ENCODE measurements around the gene CDHR5. TPM values are rescaled to one million over a fixed set of nuclear protein-coding genes. Genes with fewer than 3 reads are reported as not detected.

The CDHR5 gene
- total RNA-seq, 1 donor from 2014 or later: not detected

GRCh38 chr11:641806-642370, 17.1 kb upstream of the CDHR5 start:
- intact Hi-C loops (cut with DNase I): no loop called here
- Histone ChIP-seq H3K27me3 (ENCODE audit: low read depth) (peaks cover 22% of the 10 kb centered on the region), H3K4me3 (no peak overlapping the region), H3K4me1 (peaks cover 12% of the 10 kb centered on the region), H3K9me3 (no peaks in the 10 kb centered on the region), H3K27ac (no peak overlapping the region), H3K36me3 (peaks cover 27% of the 10 kb centered on the region)
- no peak for DNase-seq
- no peak for ATAC-seq
- TF ChIP-seq, protein P1, sequence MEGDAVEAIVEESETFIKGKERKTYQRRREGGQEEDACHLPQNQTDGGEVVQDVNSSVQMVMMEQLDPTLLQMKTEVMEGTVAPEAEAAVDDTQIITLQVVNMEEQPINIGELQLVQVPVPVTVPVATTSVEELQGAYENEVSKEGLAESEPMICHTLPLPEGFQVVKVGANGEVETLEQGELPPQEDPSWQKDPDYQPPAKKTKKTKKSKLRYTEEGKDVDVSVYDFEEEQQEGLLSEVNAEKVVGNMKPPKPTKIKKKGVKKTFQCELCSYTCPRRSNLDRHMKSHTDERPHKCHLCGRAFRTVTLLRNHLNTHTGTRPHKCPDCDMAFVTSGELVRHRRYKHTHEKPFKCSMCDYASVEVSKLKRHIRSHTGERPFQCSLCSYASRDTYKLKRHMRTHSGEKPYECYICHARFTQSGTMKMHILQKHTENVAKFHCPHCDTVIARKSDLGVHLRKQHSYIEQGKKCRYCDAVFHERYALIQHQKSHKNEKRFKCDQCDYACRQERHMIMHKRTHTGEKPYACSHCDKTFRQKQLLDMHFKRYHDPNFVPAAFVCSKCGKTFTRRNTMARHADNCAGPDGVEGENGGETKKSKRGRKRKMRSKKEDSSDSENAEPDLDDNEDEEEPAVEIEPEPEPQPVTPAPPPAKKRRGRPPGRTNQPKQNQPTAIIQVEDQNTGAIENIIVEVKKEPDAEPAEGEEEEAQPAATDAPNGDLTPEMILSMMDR (IDR thresholded peaks at IDR 0.05): no peak

DNA sequence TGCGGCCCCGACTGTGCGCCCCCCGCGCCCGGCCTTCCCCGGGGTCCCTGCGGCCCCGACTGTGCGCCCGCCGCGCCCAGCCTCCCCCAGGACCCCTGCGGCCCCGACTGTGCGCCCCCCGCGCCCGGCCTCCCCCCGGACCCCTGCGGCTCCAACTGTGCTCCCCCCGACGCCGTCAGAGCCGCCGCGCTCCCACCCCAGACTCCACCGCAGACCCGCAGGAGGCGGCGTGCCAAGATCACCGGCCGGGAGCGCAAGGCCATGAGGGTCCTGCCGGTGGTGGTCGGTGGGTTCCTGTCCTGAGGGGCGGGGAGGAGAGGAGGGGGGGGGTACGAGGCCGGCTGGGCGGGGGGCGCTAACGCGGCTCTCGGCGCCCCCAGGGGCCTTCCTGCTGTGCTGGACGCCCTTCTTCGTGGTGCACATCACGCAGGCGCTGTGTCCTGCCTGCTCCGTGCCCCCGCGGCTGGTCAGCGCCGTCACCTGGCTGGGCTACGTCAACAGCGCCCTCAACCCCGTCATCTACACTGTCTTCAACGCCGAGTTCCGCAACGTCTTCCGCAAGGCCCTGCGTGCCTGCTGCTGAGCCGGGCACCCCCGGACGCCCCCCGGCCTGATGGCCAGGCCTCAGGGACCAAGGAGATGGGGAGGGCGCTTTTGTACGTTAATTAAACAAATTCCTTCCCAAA, 15.4 kb upstream of the CDHR5 start:
- no peak overlapping the region for H3K4me3 ChIP-seq
- DNase-seq (no peak), ATAC-seq (no peak)
- peaks cover 22% of the 10 kb centered on the region for H3K36me3 ChIP-seq
- no peak overlapping the region for H3K27ac ChIP-seq
- intact Hi-C loops (cut with DNase I): no loop called here
- H3K4me1 ChIP-seq: peaks cover 16% of the 10 kb centered on the region
- TF ChIP-seq, protein P1 (IDR thresholded peaks at IDR 0.05): no peak
- peaks cover 32% of the 10 kb centered on the region for H3K27me3 ChIP-seq (ENCODE audit: low read depth)
- no peaks in the 10 kb centered on the region for H3K9me3 ChIP-seq

DNA sequence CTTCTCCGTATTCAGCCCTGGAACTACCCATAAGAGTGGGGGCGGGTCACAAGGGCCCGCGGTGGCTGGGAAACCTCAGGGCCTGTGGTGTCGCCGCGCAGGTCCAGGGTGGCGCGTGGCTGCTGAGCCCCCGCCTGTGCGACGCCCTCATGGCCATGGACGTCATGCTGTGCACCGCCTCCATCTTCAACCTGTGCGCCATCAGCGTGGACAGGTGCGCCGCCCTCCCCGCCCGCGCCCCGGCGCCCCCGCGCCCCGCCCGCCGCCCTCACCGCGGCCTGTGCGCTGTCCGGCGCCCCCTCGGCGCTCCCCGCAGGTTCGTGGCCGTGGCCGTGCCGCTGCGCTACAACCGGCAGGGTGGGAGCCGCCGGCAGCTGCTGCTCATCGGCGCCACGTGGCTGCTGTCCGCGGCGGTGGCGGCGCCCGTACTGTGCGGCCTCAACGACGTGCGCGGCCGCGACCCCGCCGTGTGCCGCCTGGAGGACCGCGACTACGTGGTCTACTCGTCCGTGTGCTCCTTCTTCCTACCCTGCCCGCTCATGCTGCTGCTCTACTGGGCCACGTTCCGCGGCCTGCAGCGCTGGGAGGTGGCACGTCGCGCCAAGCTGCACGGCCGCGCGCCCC, 14.7 kb upstream of the CDHR5 start:
- DNase-seq: no peak
- H3K4me3 ChIP-seq: no peak overlapping the region
- intact Hi-C loops (cut with DNase I): no loop called here

DNA sequence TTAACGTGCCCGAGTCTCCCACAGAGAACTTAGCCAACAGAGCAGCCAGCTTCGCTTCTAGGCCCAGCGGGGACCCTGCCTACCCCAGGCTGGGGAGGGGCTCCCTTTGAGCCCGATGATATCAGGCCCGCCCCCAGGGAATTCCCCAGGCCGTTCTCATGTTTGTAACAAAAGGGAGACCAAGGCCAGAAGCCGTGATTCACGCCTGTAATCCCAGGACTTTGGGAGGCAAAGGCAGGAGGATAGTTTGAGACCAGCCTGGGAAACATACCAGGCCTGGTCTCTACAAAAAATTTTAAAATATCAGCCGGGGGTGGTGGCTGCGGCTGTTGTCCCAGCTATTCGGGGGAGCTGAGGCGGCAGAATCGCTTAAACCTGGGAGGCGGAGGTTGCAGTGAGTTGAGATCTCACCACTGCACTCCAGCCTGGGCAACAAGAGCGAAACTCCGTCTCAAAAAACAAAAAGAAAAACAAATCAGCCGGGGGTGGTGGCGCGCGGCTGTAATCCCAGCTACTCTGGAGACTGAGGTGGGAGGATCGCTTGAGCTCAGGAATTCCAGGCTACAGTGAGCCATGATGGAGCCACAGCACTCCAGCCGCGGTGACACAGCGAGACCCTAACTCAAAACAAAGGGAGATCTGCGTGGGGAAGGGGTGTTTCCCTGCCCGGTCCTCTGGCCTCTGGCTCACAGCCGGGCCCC, 14.0 kb upstream of the CDHR5 start:
- H3K4me3 ChIP-seq: no peak overlapping the region

More for the DNA sequence above, 14.7 kb upstream of the CDHR5 start:
- Histone ChIP-seq H3K36me3 (peaks cover 21% of the 10 kb centered on the region), H3K4me1 (peaks cover 16% of the 10 kb centered on the region), H3K27ac (no peak overlapping the region), H3K27me3 (ENCODE audit: low read depth) (peaks cover 32% of the 10 kb centered on the region), H3K9me3 (no peaks in the 10 kb centered on the region)
- ATAC-seq: no peak
- TF ChIP-seq, protein P1 (IDR thresholded peaks at IDR 0.05): no peak

More for the DNA sequence above, 14.0 kb upstream of the CDHR5 start:
- ATAC-seq: no peak
- Histone ChIP-seq H3K4me1 (peaks cover 16% of the 10 kb centered on the region), H3K27ac (no peak overlapping the region), H3K36me3 (peaks cover 15% of the 10 kb centered on the region), H3K27me3 (ENCODE audit: low read depth) (peaks cover 32% of the 10 kb centered on the region), H3K9me3 (no peaks in the 10 kb centered on the region)
- DNase-seq: no peak
- intact Hi-C loops (cut with DNase I): no loop called here
- TF ChIP-seq, protein P1 (IDR thresholded peaks at IDR 0.05): no peak
